GM18517 (cell line): ENCODE data around the gene RARS2.
"Not testable (repeated sequence)": the region's sequence is repeated elsewhere in the genome, so short reads cannot be mapped to it uniquely, and the experiment has no call there.

ENCODE experiments used
- ATAC-seq: cut with Tn5 transposase; IDR thresholded peaks from one replicate; pipeline ENCODE4 v1.9.1; 2021; ENCODE audit warnings: mild to moderate bottlenecking, moderate library complexity; ENCODE audit not compliant: unreplicated experiment

Gene RARS2

DNA sequence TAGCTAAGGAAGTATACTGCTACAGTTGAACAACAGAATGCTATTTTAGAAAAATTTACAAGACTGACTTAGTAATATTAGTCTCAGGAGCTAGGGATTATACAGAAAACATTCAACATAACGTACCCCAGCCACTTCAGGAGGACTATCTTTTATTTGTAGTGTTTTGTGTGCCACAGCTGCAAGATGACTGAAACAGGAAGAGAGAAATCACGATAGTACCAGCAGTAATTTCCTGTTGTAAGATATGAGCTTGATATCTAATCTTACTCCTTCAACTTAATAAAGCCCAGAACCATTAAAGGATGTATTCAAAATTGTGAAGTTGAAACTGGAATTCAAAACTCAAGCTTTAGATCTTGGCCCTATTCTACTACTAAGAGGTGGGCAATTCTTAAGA lies 75.0 kb downstream of the RARS2 start:
- ATAC-seq: no peak

DNA sequence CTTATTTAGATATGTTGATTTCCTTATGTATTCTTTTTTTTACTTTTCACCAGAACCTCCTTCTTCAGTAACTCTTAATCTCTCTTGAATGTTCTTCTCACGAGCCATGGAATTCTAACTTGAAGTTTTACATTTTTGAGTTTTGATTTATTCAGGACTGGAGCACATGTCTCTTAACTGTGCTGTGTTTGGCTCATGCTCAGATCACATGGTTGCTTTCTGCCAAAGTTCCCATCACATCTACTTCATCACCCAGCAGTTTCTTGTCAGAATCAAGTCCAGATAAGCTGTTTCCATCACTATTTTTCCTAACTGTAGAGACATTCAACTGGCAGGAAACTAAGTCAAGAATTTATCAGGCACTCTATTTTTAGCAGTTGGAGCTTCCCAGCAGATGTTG lies 85.3 kb downstream of the RARS2 start:
- ATAC-seq: no peak

DNA sequence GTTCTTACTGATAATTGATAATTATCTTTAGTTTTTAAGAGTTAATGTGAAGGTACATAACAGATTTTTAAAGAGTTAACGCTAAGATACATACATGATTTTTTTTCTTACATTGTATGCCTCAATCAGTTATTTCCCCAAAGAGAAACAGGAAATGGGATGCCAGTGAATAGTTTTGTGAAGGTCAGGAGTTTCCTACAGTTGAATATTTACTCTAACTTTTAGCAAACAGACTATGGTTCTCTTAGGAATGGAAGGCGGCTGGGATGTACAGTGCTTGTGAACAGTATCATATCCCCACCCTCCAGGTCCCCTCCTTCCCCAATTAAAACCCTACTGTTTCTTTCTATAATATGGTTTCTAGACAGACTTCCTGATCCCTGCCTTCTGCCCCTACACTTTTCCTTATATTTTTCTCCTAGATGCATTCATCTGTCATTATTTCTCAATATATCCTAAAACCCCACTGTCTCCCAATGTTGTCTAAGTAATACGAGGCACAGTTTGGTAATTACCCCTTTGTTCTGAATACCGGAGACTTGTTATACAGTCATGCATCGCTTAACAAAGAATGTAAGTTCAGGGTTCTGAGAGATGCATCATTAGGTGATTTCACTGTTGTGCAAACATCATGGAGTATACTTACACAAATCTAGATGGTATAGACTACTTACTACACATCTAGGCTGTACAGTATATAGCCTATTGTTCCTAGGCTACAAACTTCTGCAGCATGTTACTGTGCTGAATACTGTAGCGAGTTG lies 87.8 kb downstream of the RARS2 start:
- no peak for ATAC-seq

DNA sequence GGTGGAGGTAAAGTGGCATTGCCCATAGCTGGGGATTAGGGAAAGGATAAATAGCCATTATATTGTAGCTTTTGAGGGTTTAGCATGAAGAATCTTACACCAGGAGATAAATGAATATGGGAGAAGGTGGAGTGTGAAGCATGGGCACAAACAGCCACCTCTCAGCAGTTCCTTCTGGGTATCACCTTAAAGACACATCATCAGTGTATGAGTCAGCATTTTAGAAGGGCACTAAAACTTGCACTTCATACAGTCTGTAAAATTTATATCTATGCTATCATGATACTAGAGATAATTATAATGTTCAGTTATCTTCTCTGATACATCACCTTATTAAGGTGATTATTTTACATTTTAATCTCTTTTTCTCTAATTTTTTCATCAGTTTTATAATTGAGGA lies 91.7 kb downstream of the RARS2 start:
- no peak for ATAC-seq

DNA sequence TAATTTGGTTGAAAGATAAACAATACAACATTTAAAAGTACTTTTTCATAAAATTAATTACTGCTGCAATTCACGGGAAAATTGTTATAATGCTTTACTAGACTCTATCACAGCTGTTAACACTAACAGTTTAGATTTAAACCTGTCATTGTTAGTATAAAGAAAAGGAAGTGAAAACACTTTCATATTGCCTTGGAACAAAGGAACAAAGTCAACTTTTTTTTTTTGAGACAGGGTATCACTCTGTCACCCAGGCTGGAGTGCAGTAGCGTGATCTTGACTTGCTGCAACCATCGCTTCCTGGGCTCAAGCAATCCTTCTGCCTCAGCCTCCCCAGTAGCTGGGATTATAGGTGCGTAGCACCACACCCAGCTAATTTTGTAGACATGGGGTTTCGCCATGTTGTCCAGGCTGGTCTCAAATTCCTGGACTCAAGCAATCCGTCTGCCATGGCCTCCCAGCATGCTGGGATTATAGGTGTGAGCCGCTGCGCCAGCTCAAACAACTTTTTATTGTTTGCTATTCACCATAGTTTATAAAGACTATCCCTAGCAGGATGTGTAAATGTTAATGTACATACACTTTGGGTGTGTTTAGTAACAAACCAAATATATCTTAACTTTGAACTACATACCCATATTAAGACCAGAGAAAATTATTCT lies 94.9 kb downstream of the RARS2 start:
- ATAC-seq: peak; percentile 88

DNA sequence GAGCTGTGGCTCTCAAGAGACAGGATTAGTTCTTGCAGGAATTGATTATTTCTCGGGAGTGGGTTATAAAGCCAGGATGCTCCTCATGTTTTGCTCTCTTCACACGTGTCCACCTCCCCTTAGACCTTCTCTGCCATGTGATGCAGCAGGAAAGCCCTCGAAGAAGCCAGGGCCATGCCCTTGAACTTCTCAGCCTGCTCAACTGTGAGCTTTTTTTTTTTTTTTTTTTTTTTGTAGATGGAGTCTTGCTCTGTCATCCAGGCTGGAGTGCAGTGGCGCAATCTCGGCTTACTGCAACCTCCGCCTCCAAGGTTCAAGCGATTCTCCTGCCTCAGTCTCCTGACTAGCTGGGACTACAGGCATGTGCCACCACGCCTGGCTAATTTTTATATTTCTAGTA lies 100.5 kb downstream of the RARS2 start:
- ATAC-seq: not testable (repeated sequence)

DNA sequence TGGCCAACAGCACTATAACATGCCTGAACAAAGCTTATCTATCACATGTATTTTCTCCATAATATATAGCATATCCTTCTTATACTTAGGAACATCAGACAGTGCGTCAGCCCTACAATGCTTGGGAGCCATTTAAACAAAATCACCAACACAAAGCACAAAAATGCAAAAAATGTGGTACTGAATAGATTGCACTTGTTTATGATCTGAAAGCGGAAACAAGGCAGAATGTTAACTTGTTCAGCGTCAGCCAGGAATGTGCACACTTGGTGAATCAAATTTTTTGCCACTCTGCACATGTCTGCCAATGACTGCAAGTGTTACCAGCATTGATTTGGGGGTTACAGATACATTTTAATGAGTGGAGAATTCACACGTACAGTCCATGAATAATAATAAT lies 102.2 kb downstream of the RARS2 start:
- no peak for ATAC-seq

DNA sequence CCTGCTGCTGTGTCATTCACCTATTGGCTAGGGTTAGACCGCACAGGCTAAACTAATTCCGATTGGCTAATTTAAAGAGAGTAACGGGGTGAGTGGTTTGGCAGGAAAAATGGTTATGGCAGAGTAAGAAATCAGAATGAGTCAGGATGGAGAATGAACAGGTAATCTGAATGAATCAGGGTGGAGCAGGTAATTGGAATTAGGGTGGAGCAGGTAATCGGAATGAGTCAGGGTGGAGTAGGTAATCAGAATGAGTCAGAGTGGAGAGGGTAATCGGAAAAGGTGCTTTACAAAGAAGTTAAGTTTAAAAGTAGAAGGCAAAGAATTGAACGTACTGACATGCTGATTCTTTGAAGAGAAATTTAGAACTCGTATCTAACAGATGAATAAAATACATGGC lies 105.3 kb downstream of the RARS2 start:
- ATAC-seq: no peak

DNA sequence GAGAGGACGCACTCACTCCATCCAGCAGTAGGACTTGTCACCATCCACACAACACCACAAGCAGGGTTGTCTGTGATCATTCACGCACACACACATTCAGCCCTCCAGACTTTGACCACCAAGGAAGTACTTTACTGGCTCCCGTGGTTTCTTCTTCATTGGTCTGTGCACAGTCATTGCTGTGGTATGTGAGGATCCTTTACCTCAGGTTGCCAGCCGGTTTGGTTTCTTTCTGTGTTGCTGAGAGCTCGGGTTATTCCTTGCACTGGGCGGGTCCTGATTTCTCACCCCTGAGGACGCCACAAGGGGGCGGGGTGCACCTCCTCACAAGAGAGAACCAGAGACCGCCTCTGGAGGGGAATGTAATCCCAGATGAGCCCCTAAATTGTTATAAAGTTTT lies 105.9 kb downstream of the RARS2 start:
- ATAC-seq: no peak

DNA sequence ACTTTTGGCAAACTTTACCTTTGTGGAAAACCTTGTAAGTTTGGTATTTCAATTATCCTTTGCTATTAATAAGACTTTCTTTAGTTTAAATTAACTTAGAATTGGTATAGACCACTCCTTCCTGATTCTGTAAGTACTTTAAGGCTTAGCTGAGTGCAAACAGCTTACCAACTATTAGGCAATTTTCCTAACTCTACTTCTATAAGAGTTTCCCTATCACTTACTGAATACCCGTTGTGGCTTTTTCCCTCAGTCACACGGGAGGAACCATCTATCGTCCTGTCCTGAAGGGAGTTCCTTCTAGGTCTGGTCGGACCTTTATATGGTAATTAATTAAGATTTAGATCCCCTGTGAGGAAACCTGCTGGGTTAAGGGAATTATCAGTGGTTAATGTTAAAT lies 107.4 kb downstream of the RARS2 start:
- no peak for ATAC-seq

DNA sequence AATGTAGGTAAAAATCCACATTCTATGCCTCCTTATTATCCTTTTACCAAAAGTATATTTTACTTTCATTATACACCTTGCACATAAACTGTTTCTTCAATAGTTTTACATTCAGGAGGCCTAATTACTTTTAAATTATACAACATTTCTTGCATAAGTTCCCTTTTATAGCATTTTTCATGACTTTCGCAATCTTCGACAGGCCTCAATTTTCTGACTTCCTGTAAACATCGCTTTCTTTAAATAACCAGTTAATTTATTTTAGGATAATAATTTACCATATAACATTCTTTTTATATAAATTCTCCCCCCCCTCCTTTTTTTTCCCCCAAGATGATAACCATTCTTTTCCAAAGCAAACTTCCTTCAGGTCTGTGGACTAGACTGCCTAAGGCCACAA lies 107.9 kb downstream of the RARS2 start:
- no peak for ATAC-seq

DNA sequence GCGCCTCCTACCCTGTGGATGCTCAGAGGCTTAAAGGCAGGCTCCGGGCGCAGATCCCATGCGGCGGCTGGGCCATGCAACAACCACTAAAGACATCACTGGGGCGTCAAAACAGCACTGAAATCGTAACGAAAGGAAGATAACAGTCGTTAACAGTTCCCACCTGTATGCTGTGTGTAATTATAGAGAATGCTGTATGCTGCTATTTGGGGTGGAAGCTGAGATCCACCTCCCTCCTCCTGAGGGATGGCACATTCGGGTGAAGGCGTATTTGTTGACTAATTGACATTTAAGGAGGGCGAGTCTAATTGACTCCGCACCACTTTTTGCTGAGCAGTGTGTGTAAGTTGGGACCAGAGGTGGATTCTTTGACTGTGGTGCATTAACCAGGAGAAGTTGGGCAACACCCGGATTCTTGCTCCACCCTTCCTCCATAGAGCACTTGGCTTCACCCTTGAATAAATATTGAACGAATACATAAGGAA lies 116.3 kb downstream of the RARS2 start:
- ATAC-seq: peak; percentile 62

DNA sequence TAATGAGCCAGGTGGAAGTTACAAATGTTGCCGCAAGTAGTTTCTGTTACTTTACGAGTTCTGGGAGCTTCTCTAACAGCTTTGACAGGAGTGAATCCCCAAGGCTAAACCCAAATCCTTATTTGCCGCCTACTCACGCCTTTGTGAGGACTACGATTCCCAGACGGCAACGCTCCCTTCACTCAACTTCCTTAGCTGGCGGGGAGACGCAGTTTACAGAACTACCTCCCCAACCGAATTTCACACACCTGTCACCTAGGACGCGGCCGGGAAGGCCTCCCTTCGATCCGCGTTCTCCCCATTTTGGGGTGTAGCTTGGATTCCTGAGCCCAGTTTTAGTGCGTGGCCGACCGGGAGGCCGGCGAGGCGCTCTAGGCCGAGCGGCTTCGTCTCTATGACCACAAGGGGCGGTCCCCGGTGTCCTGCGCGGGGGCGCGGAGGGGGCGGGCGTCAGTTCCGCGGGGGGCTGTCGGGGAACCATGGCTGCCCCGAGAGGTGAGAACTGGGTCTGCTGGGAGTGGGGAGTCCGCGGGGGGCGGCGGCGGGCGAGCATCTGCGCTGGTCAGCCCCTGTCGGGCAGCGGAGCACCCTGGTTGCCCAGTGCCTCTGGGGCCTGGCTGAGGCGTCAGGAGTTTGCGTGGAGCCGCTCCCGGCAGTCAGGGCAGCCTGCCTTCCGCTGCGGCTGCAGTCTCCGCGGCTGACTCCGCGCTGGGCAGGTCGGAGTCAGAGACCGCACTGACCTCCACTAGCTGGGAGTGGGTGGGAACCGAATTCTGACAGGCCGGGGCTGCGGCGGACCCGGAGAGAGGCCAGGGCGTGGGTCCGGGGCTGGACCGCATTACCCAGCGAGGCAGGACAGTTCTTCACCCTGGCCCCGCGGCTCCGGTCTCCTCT lies 117.0 kb downstream of the RARS2 start, which contains the start of gene SLC35A1:
SLC35A1 (plus strand) TSS at position 450 of the 894 bp plus-strand sequence; CDS start at position 480, 30 bp downstream.
- peak; percentile 92 for ATAC-seq

DNA sequence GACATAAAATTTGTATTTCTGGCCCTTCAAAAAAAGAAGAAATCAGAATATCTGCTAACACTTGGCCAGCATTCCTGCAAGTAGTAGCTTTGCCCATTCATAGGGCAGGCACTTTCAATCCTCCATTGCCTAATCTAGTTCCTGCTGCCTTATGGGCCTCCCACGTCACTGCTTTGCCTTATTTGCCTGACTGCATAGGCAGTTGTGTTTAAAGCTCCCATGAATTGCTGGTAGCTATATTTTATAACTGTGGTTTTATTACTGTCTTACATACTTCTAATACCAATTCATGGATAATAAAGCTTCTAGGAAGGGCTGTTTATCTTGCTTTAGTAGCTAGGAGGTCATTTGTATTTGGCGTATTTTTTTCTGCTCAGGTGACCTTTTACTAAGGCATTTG lies 124.7 kb downstream of the RARS2 start:
- ATAC-seq: no peak
